Common myeloid progenitor, CD34-positive (primary cell): Measurements from ENCODE around the gene KIAA0513.

Experiments
- CTCF ChIA-PET: fragments of 350-600 bp; sonication (Branson Sonifier 250); formaldehyde crosslinking; loops from one replicate; lab custom pipeline; 2021; ENCODE audit warnings: antibody characterized with exemption; lab: Charles Lee
- POLR2A ChIA-PET: fragments of 350-600 bp; sonication (Branson Sonifier 250); formaldehyde crosslinking; loops from one replicate; lab custom pipeline; 2021; ENCODE audit warnings: antibody characterized with exemption; lab: Charles Lee
- DNase-seq, 3 donors: peaks; one replicate each; pipeline versions ENCODE4 v3.0.0 to v3.0.0-alpha.2; 2013
- H3K27ac ChIP-seq, 2 experiments: 1 replicate in 1 of 2; 2 replicates in 1 of 2; pipeline ENCODE4 v1.7.0; 2013; ENCODE audit warnings: inconsistent platforms in 2 of 2, low read length in 2 of 2, mild to moderate bottlenecking in 2 of 2, low read depth in 1 of 2, moderate library complexity in 1 of 2; ENCODE audit not compliant: severe bottlenecking in 2 of 2, insufficient read depth in 1 of 2, poor library complexity in 1 of 2
- H3K27me3 ChIP-seq, 5 experiments: replicated peaks in 2 of 5; 1 replicate in 3 of 5; 2 replicates in 2 of 5; pipeline versions ENCODE4 v1.6.1 to v1.7.0; 2013; ENCODE audit warnings: low read length in 4 of 5, mild to moderate bottlenecking in 2 of 5, moderate library complexity in 2 of 5, inconsistent platforms in 1 of 5; ENCODE audit not compliant: insufficient read depth in 5 of 5, control insufficient read depth in 4 of 5
- H3K36me3 ChIP-seq, 4 experiments: 1 replicate in 2 of 4; 2 replicates in 2 of 4; pipeline versions ENCODE4 v1.6.1 to v1.7.0; 2013; ENCODE audit warnings: low read length in 3 of 4, control low read depth in 1 of 4, mild to moderate bottlenecking in 1 of 4; ENCODE audit not compliant: control insufficient read depth in 4 of 4, insufficient read depth in 4 of 4
- H3K4me1 ChIP-seq, 4 experiments: 1 replicate in 3 of 4; 2 replicates in 1 of 4; pipeline versions ENCODE4 v1.6.1 to v1.7.1; 2013; ENCODE audit warnings: low read length in 3 of 4, mild to moderate bottlenecking in 3 of 4, control low read depth in 1 of 4, inconsistent platforms in 1 of 4, moderate library complexity in 1 of 4; ENCODE audit not compliant: control insufficient read depth in 4 of 4, insufficient read depth in 4 of 4; ENCODE audit errors: control extremely low read depth in 1 of 4
- H3K4me3 ChIP-seq, 7 experiments: 1 replicate in 4 of 7; 2 replicates in 3 of 7; pipeline versions ENCODE4 v1.5.1 to v1.7.0; 2013; ENCODE audit warnings: mild to moderate bottlenecking in 7 of 7, low read length in 6 of 7, moderate library complexity in 6 of 7, inconsistent platforms in 2 of 7, low read depth in 2 of 7, control low read depth in 1 of 7; ENCODE audit not compliant: insufficient read depth in 4 of 7, control insufficient read depth in 1 of 7; ENCODE audit errors: extremely low read depth in 1 of 7
- H3K9me3 ChIP-seq, 5 experiments: 1 replicate in 4 of 5; 2 replicates in 1 of 5; pipeline versions ENCODE4 v1.6.1 to v1.7.1; 2013; ENCODE audit warnings: low read length in 4 of 5, mild to moderate bottlenecking in 2 of 5, inconsistent platforms in 1 of 5, low read depth in 1 of 5, moderate library complexity in 1 of 5; ENCODE audit not compliant: control insufficient read depth in 4 of 5, insufficient read depth in 2 of 5; ENCODE audit errors: control extremely low read depth in 1 of 5
- WGBS: methylation state at CpG from one replicate; pipeline ENCODE4 v1.1.5; 2013; ENCODE audit not compliant: insufficient coverage; 5-methylcytosine and 5-hydroxymethylcytosine counted together

Gene KIAA0513

GRCh38 chr16:85104821-85105391 lies 77.3 kb downstream of the KIAA0513 start:
- no peak overlapping the region for H3K27ac ChIP-seq
- CTCF ChIA-PET: interaction anchor here (0.8 to 5.0 kb wide), 9 partner anchors 8 to 143 kb away, joined by 3 to 21 read pairs (median 3); no protein-coding TSS in a partner anchor
- 17% methylated on average over 11 of the region's 11 CpGs for WGBS
- H3K36me3 ChIP-seq: no peaks in the 10 kb centered on the region
- POLR2A ChIA-PET: interaction anchor here (0.6 kb wide), 1 partner anchor 250 kb away, joined by 3 read pairs; no protein-coding TSS in a partner anchor
- H3K9me3 ChIP-seq: no peaks in the 10 kb centered on the region
- peak overlapping the region in 2 of 7 experiments; percentile 14 to 19 for H3K4me3 ChIP-seq
- peak; percentile 25 to 82 (median 69) for DNase-seq
- no peaks in the 10 kb centered on the region for H3K27me3 ChIP-seq
- H3K4me1 ChIP-seq: peaks cover 2 to 28% (median 18%) of the 10 kb centered on the region in 4 experiments

DNA sequence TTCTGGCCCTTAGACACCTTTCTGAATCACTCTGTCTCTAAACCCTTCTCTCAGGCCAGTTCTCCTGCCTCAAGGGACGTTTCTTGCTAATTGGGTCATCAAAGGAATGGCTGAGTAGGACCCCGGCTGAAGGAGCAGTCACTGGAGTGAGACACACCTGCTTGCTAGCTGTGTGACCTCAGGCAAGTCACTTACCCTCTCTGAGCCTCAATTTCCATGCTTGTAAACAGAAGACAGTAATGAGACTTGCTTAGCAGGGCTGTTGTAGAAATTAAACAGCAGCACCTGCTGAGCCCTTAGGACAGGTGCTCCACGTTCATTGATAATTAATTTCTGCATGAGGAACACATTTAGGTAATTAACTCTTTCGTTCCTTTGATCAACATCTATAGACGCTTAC lies 77.9 kb downstream of the KIAA0513 start:
- H3K4me1 ChIP-seq: peaks cover 2 to 28% (median 18%) of the 10 kb centered on the region in 4 experiments
- CTCF ChIA-PET: interaction anchor here (0.8 to 5.0 kb wide), 7 partner anchors 9 to 25 kb away, joined by 3 to 21 read pairs (median 4); no protein-coding TSS in a partner anchor
- no peak overlapping the region for H3K27ac ChIP-seq
- H3K4me3 ChIP-seq: peak overlapping the region in 1 of 7 experiments; percentile 19
- no peaks in the 10 kb centered on the region for H3K27me3 ChIP-seq
- H3K9me3 ChIP-seq: no peaks in the 10 kb centered on the region
- POLR2A ChIA-PET: no interaction called here
- DNase-seq: no peak
- 95% methylated on average over 4 of the region's 5 CpGs for WGBS
- H3K36me3 ChIP-seq: no peaks in the 10 kb centered on the region

- DNase-seq: no peak
- no peaks in the 10 kb centered on the region for H3K9me3 ChIP-seq
- peaks cover 2 to 25% (median 18%) of the 10 kb centered on the region in 4 experiments for H3K4me1 ChIP-seq
- H3K4me3 ChIP-seq: no peak overlapping the region
- ChIA-PET CTCF (interaction anchor here (1.9 to 5.0 kb wide), 2 partner anchors 7 to 20 kb away, joined by 5 to 21 read pairs; no protein-coding TSS in a partner anchor), POLR2A (no interaction called here)
- no peak overlapping the region for H3K27ac ChIP-seq
- 89% methylated on average over 8 of the region's 9 CpGs for WGBS
- H3K27me3 ChIP-seq: no peaks in the 10 kb centered on the region
- no peaks in the 10 kb centered on the region for H3K36me3 ChIP-seq
Observed at GRCh38 chr16:85107083-85107482, 79.5 kb downstream of the KIAA0513 start.

DNA sequence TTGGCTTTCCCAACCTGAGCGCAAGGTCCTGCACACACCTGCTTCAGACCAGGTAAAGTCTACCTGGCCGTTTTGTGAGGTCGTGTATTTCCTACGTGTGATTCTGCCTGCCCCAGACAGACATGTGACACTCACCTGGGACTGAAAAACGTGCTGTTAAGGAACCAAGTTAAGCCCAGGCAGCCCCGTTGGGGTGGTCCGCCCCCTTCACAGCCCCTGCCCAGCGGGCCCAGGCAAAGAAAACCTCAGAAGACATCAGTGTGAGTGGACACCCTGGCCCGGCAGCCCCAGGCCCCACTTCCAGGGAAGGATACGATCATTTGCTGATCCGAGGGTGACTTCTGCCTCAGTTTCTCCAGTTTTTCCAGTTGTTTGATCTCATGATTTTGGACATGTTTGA lies 79.9 kb downstream of the KIAA0513 start:
- WGBS: 94% methylated on average over 11 of the region's 11 CpGs
- CTCF ChIA-PET: interaction anchor here (1.9 to 5.0 kb wide), 2 partner anchors 7 to 21 kb away, joined by 5 to 21 read pairs; no protein-coding TSS in a partner anchor
- H3K9me3 ChIP-seq: no peaks in the 10 kb centered on the region
- no peak for DNase-seq
- no peak overlapping the region for H3K27ac ChIP-seq
- POLR2A ChIA-PET: no interaction called here
- H3K4me3 ChIP-seq: no peak overlapping the region
- H3K4me1 ChIP-seq: peaks cover 2 to 24% (median 18%) of the 10 kb centered on the region in 4 experiments
- no peaks in the 10 kb centered on the region for H3K27me3 ChIP-seq
- no peaks in the 10 kb centered on the region for H3K36me3 ChIP-seq

GRCh38 chr16:85110105-85110504 lies 82.5 kb downstream of the KIAA0513 start:
- peaks cover 2 to 8% (median 5%) of the 10 kb centered on the region in 4 experiments for H3K4me1 ChIP-seq
- no peaks in the 10 kb centered on the region for H3K36me3 ChIP-seq
- DNase-seq: no peak
- CTCF ChIA-PET: interaction anchor here (1.1 to 1.5 kb wide), 2 partner anchors 60 to 357 kb away, joined by 3 read pairs; no protein-coding TSS in a partner anchor
- WGBS: 96% methylated on average over 19 of the region's 19 CpGs
- H3K9me3 ChIP-seq: no peaks in the 10 kb centered on the region
- no peaks in the 10 kb centered on the region for H3K27me3 ChIP-seq
- POLR2A ChIA-PET: no interaction called here
- H3K27ac ChIP-seq: no peak overlapping the region
- no peak overlapping the region for H3K4me3 ChIP-seq

GRCh38 chr16:85111184-85111583 lies 83.6 kb downstream of the KIAA0513 start:
- WGBS: 89% methylated on average over 6 of the region's 9 CpGs
- Histone ChIP-seq H3K36me3 (no peaks in the 10 kb centered on the region), H3K4me1 (peaks cover 0 to 4% (median 2%) of the 10 kb centered on the region in 4 experiments), H3K27me3 (no peaks in the 10 kb centered on the region), H3K27ac (no peak overlapping the region), H3K9me3 (no peaks in the 10 kb centered on the region), H3K4me3 (no peak overlapping the region)
- ChIA-PET POLR2A (no interaction called here), CTCF (interaction anchor here (1.0 to 2.1 kb wide), 2 partner anchors 24 to 185 kb away, joined by 3 to 8 read pairs; no protein-coding TSS in a partner anchor)
- DNase-seq: no peak

DNA sequence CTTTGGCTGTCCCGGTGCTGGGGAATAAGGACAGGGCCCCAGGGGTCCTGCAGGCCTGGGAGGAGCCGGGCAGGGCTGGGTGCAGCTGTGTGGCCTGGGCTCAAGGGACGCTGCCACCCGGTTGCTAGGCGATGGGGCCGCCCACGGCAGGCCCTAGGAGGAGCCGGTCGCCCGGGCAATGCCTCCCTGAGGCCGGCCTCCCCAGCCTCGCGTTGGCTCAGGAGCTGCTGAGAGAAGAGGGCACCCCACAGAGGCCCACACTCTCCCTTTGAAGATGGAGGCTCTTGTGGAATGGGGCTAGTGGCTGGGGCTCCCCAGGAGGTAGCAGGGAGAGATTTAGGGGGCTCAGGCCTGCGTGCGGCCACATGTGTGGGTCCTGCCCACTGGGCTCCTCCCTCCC lies 84.8 kb downstream of the KIAA0513 start, which contains the start of gene CIBAR2:
TSS of gene CIBAR2 (minus strand) at position 109 of the 400 bp plus-strand sequence. CDS start 120 bp downstream, outside the sequence.
- no peaks in the 10 kb centered on the region for H3K27me3 ChIP-seq
- no peak within 1 kb of the TSS for H3K27ac ChIP-seq
- H3K4me3 ChIP-seq: no peak within 1 kb of the TSS
- no peak for DNase-seq
- CTCF ChIA-PET: interaction anchor here (0.8 to 3.8 kb wide), 6 partner anchors 8 to 184 kb away, joined by 3 to 21 read pairs (median 3); no protein-coding TSS in a partner anchor
- peaks cover 0 to 4% (median 2%) of the 10 kb centered on the region in 4 experiments for H3K4me1 ChIP-seq
- H3K36me3 ChIP-seq: no peaks in the 10 kb centered on the region
- H3K9me3 ChIP-seq: no peaks in the 10 kb centered on the region
- POLR2A ChIA-PET: no interaction called here
- 95% methylated on average over 13 of the region's 15 CpGs for WGBS
